Neural cell (in vitro differentiated cells): ENCODE results near the gene NACA. TPM values are rescaled to one million over a fixed set of nuclear protein-coding genes. Genes with fewer than 3 reads are reported as not detected.

Experiments
- H2AFZ ChIP-seq: fragments of 200-600, 300-800 bp; sonication (generic), shearing (Covaris generic); 2 replicates; pipeline ENCODE4 v1.6.0; 2014; ENCODE audit warnings: low read depth, mild to moderate bottlenecking, antibody characterized with exemption, low read length, moderate library complexity
- H3F3A ChIP-seq: fragments of 200-600 bp; shearing (Covaris generic); 2 replicates; pipeline ENCODE4 v1.6.1; 2016; ENCODE audit warnings: mild to moderate bottlenecking, moderate library complexity, mixed read lengths, antibody characterized with exemption, low read length; ENCODE audit not compliant: insufficient read depth, poor library complexity, severe bottlenecking
- H3K27ac ChIP-seq: fragments of 200-600, 300-800 bp; sonication (generic), shearing (Covaris generic); 2 replicates; pipeline ENCODE4 v1.5.1; 2014; ENCODE audit warnings: mild to moderate bottlenecking, low read length, moderate library complexity
- H3K27me3 ChIP-seq: fragments of 300-800, 200-600 bp; sonication (generic), shearing (Covaris generic); 2 replicates; pipeline ENCODE4 v1.6.0; 2014; ENCODE audit warnings: mild to moderate bottlenecking, low read depth, low read length, moderate library complexity; ENCODE audit not compliant: insufficient read depth
- H3K36me3 ChIP-seq: fragments of 300-800, 200-600 bp; sonication (generic), shearing (Covaris generic); 2 replicates; pipeline ENCODE4 v1.5.1; 2014; ENCODE audit warnings: mild to moderate bottlenecking, antibody characterized with exemption, low read length, moderate library complexity; ENCODE audit not compliant: insufficient read depth
- H3K4me2 ChIP-seq: fragments of 300-800, 200-600 bp; sonication (generic), shearing (Covaris generic); 2 replicates; pipeline ENCODE4 v1.6.0; 2014; ENCODE audit warnings: mild to moderate bottlenecking, low read length
- H3K4me3 ChIP-seq: fragments of 300-800, 200-600 bp; sonication (generic), shearing (Covaris generic); 2 replicates; pipeline ENCODE4 v1.5.1; 2014; ENCODE audit warnings: mild to moderate bottlenecking, low read length, moderate library complexity
- H3K79me2 ChIP-seq: fragments of 200-600 bp; shearing (Covaris generic); replicated peaks from 2 replicates; pipeline ENCODE4 v1.6.0; 2014; ENCODE audit warnings: mild to moderate bottlenecking, low read length, moderate library complexity; ENCODE audit not compliant: insufficient read depth
- H3K9ac ChIP-seq: fragments of 300-800, 200-600 bp; sonication (generic), shearing (Covaris generic); 2 replicates; pipeline ENCODE4 v1.6.1; 2016; ENCODE audit warnings: mild to moderate bottlenecking, low read length, mixed read lengths
- H3K9me2 ChIP-seq: fragments of 200-600 bp; shearing (Covaris generic); 2 replicates; pipeline ENCODE4 v1.6.1; 2016; ENCODE audit warnings: mild to moderate bottlenecking, low read length, mixed read lengths; ENCODE audit not compliant: insufficient read depth
- H3K9me3 ChIP-seq: fragments of 200-600, 300-800 bp; sonication (generic), shearing (Covaris generic); 2 replicates; pipeline ENCODE4 v1.6.1; 2016; ENCODE audit warnings: mild to moderate bottlenecking, mixed run types, low read length, moderate library complexity, mixed read lengths
- H4K20me1 ChIP-seq: fragments of 200-600 bp; shearing (Covaris generic); 2 replicates; pipeline ENCODE4 v1.6.1; 2016; ENCODE audit warnings: mild to moderate bottlenecking, mixed run types; ENCODE audit not compliant: insufficient read depth
- CTCF ChIP-seq: fragments of 450-650 bp; IDR thresholded peaks from 2 replicates; pipeline ENCODE4 v1.5.1; 2014; ENCODE audit warnings: antibody characterized with exemption, mild to moderate bottlenecking, moderate library complexity; ENCODE audit not compliant: poor library complexity, severe bottlenecking
- EP300 ChIP-seq: fragments of 450-650 bp; conservative IDR thresholded peaks from 2 replicates; pipeline ENCODE4 v1.6.1; 2014; ENCODE audit warnings: antibody characterized with exemption, mild to moderate bottlenecking, moderate library complexity; ENCODE audit not compliant: poor library complexity, severe bottlenecking
- EZH2 ChIP-seq: fragments of 200-600, 300-800 bp; shearing (Covaris generic), sonication (generic); IDR thresholded peaks from 2 replicates; pipeline ENCODE4 v1.6.1; 2014; ENCODE audit warnings: antibody characterized with exemption, low read length, borderline replicate concordance, mild to moderate bottlenecking; ENCODE audit not compliant: insufficient read depth, poor library complexity, severe bottlenecking
- MXI1 ChIP-seq: fragments of 450-650 bp; conservative IDR thresholded peaks from 2 replicates; pipeline ENCODE4 v1.6.1; 2014; ENCODE audit warnings: antibody characterized with exemption, mild to moderate bottlenecking; ENCODE audit not compliant: poor library complexity, severe bottlenecking
- POLR2AphosphoS5 ChIP-seq: IDR thresholded peaks from 2 replicates; pipeline ENCODE4 v1.6.1; 2012
- RAD21 ChIP-seq: fragments of 450-650 bp; conservative IDR thresholded peaks from 2 replicates; pipeline ENCODE4 v1.6.1; 2014; ENCODE audit warnings: antibody characterized with exemption, mild to moderate bottlenecking, moderate library complexity
- REST ChIP-seq: IDR thresholded peaks from 2 replicates; pipeline ENCODE4 v1.6.1; 2012; ENCODE audit warnings: borderline replicate concordance
- SMC3 ChIP-seq: fragments of 450-650 bp; conservative IDR thresholded peaks from 2 replicates; pipeline ENCODE4 v1.6.1; 2014; ENCODE audit warnings: antibody characterized with exemption, mild to moderate bottlenecking, moderate library complexity; ENCODE audit not compliant: poor library complexity
- TAF1 ChIP-seq: IDR thresholded peaks from 2 replicates; pipeline ENCODE4 v1.6.1; 2012; ENCODE audit warnings: low read depth
- polyA plus RNA-seq: library from polyadenylated mRNA; depleted of rRNA; stranded (reverse); fragments of >200 nt; gene quantifications from 2 replicates; pipeline ENCODE4 v1.2.3, GENCODE V29; 2014

Gene NACA
- polyA plus RNA-seq, 1 donor from 2014 or later = 1,797 TPM

GRCh38 chr12:56768424-56768823 is 43.3 kb upstream of the NACA start:
- no peak overlapping the region for H2AFZ ChIP-seq
- H3K79me2 ChIP-seq = no peaks in the 10 kb centered on the region
- no peaks in the 10 kb centered on the region for H3K27me3 ChIP-seq
- no peak overlapping the region for H3K4me3 ChIP-seq
- no peaks in the 10 kb centered on the region for H4K20me1 ChIP-seq
- no peak for TF ChIP-seq MXI1
- TF ChIP-seq EZH2 = no peak
- no peak for TF ChIP-seq TAF1
- no peak for TF ChIP-seq CTCF
- no peak for TF ChIP-seq RAD21
- TF ChIP-seq POLR2AphosphoS5 = no peak
- no peak for TF ChIP-seq SMC3
- TF ChIP-seq REST = no peak
- no peak for TF ChIP-seq EP300
- no peaks in the 10 kb centered on the region for H3K9me3 ChIP-seq
- no peaks in the 10 kb centered on the region for H3F3A ChIP-seq
- H3K9me2 ChIP-seq = no peaks in the 10 kb centered on the region
- H3K9ac ChIP-seq = no peak overlapping the region
- H3K36me3 ChIP-seq = no peaks in the 10 kb centered on the region
- H3K4me2 ChIP-seq = no peak overlapping the region
- H3K27ac ChIP-seq = no peak overlapping the region

- no peak overlapping the region for H2AFZ ChIP-seq
- H3K4me2 ChIP-seq = no peak overlapping the region
- no peak overlapping the region for H3K9ac ChIP-seq
- H3K4me3 ChIP-seq = no peak overlapping the region
- H3K27me3 ChIP-seq = no peaks in the 10 kb centered on the region
- H3K36me3 ChIP-seq = no peaks in the 10 kb centered on the region
- H4K20me1 ChIP-seq = no peaks in the 10 kb centered on the region
- H3K9me2 ChIP-seq = no peaks in the 10 kb centered on the region
- H3K27ac ChIP-seq = no peak overlapping the region
- no peaks in the 10 kb centered on the region for H3K9me3 ChIP-seq
- TF ChIP-seq REST (no peak), TAF1 (no peak), EP300 (no peak), POLR2AphosphoS5 (no peak), CTCF (no peak), SMC3 (no peak), EZH2 (no peak)
- H3K79me2 ChIP-seq = no peaks in the 10 kb centered on the region
- no peaks in the 10 kb centered on the region for H3F3A ChIP-seq
Observed at GRCh38 chr12:56766535-56766934, 41.4 kb upstream of the NACA start.
